HG03558 (cell line): ENCODE measurements around the gene PPP2R3B.
"Not testable (repeated sequence)": the region's sequence is repeated elsewhere in the genome, so short reads cannot be mapped to it uniquely, and the experiment has no call there.

Experiments used
- ATAC-seq: cut with Tn5 transposase; IDR thresholded peaks from one replicate; pipeline ENCODE4 v1.9.1; 2021; ENCODE audit warnings: moderate number of reproducible peaks; ENCODE audit not compliant: unreplicated experiment; ENCODE audit errors: extremely low read depth

The PPP2R3B gene

DNA sequence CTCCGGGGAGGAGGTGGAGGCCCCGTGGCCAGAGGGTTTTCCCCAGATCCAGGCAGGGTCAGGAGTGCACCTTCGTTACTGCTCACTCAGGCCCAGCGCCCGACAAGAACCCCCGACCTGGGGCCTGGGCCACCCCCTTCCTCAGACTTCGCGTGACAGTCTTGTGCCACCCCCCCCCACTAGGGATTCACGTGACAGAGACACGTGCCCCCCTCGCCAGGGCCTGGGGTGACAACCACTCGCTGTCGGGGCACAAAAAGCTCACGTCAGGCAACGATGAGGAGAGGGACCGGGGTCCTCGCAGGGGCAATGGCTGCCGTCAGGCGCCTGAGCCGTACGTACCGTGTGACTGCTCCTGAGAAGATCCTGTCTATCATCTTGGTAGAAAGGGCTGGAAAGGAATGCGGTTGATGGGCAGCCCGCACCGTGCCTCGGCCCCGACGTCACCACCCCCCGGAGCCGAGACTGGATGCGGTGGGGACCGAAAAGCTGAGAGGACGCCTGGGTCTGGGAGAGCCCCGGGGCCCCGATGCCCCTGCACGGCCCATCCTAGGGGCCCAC lies 45.1 kb downstream of the PPP2R3B start:
- no peak for ATAC-seq

DNA sequence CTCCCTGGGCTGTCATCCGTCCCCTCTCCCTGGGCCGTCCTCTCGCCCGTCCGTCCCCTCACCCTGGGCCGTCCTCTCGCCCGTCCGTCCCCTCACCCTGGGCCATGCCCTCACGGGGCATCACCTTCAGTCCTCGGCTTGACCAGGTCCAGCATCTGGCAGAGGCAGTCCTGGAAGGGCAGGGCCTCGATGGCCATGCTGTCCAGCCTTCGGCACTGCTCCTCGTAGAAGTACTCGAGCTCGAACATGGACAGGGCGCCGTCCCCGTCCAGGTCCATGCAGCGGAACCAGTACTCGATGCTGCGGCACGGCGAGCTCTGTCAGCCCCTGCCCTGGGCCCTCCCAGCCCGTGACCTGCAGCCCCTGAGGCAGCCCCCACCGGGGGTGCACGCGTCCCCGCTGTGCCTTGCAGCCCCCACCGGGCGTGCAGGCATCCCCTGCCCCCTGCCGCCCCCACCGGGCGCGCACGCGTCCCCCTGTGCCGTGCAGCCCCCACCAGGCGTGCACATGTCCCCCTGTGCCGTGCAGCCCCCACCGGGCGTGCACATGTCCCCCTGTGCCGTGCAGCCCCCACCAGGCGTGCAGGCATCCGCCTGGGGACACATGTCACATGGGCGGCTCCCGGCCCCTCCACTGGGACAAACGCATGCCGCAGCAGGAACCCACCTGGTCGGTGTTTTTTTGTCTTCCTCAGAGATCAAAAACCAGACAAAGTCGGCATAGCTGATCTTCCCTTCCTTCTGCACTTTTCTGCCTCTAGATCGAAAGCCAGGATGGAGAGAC lies 45.9 kb downstream of the PPP2R3B start:
- no peak for ATAC-seq

GRCh38 chrX:340121-340520 lies 46.6 kb downstream of the PPP2R3B start:
- no peak for ATAC-seq

GRCh38 chrX:338836-339400 lies 47.8 kb downstream of the PPP2R3B start:
- no peak for ATAC-seq

- no peak for ATAC-seq
Measured at GRCh38 chrX:338281-338835, 48.3 kb downstream of the PPP2R3B start.

GRCh38 chrX:337331-337831 lies 49.3 kb downstream of the PPP2R3B start:
- no peak for ATAC-seq

- ATAC-seq, result no peak
Measured at GRCh38 chrX:336227-336626, 50.5 kb downstream of the PPP2R3B start.

DNA sequence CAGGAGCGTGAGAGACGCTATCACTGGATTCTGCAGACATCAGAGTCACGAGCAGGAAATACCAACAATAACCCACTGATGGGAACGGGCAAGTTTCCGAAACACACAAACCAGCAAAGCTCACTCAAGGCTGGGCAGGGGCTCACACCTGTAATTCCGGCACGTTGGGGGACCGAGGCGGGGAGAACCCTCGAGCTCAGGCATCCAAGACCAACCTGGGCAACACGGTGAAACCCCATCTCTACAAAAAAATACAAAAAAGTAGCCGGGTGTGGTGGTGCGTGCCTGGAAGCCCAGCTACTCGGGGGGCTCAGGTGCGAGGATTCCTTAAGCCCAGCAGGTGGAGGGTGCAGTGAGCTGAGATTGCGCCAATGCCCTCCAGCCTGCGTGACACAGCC lies 51.0 kb downstream of the PPP2R3B start:
- no peak for ATAC-seq

- ATAC-seq, result no peak
Measured at GRCh38 chrX:334971-335757, 51.5 kb downstream of the PPP2R3B start.

- ATAC-seq, result no peak
Measured at GRCh38 chrX:334331-334891, 52.3 kb downstream of the PPP2R3B start.

GRCh38 chrX:333611-334311 lies 52.9 kb downstream of the PPP2R3B start:
- ATAC-seq, result no peak

DNA sequence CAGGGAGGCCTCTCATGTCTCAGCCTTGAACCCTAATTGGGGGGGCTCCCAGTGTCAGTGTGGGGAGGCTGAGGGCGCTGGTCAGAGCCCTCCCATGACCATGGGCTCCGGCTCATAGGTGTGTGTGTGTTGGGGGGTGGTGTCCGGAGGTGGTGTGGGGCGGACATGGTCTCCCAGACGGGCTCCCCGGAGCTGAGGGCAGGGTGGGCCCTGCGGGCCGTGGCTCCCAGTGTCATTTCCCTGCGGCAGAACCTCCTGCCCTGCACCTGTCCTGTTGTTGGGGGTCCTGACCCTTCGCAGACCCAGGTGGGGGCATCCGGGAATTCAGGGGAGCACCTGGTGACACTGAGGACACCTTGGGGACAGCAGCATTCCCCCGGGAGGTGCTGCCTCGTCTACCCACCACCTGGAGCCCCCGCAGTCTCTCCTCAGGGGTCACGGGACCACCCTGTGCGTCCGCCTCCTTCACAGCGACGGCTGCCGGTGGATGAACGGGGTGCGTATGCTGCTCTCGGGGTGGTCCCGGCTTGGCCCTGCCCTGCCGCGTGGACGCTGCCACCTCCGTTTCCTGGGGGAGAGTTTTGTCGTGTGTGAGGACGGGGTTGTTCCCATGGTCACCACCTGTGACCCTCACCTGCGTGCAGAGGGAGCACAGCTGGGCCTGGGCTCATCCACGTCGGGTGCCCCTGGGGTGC lies 53.6 kb downstream of the PPP2R3B start:
- no peak for ATAC-seq

DNA sequence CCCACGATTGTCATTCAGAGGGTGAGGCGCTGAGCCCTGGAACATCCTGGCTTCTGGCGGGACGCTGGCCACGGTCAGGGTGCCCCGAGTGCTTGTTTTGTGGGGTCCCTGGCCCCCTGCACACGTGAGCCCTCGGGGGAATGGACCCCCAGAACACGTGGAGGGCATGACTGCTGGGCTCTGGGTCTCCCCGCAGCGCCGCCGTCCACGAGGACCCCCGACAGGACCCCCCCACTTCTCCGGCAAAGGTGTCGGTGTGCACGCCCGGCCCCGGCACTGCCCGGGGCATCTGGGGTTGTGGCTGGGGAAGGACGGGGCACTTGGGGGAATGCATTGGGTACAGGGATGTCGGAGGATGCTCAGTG lies 54.2 kb downstream of the PPP2R3B start:
- no peak for ATAC-seq

GRCh38 chrX:331825-332495 lies 54.7 kb downstream of the PPP2R3B start:
- ATAC-seq, result no peak

DNA sequence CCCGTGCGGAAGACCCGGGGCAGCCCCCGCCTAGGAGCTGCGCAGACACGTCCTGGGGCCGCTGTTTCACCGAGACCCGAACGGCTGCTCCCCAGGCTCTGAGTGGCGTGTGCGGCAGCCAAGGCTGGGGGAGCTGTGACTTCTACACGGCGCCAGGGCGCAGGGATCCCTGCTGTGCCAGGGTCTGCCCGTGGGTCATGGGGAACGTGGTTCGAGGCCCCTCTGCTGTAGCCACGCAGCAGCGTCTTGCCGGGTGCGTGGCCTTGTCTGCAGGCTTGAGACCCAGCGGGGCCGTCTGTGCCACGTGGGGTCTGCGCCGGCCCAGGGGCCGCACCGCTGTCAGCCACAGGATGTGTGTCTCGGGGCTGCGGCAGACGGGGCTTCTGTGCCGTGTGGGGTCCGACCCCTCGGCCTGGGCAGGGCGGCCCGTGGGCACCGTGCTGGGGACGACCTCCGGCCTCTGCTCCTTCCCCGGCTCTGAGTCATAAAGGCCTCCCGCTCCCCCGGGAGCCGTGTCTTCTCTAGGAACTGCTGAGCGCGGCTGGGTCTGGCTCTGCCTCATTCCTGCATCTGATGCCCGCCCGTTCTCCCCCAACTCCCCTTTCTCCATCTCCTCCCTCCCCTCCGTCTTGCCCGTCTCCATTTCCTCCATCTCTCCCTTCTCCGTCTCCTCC lies 55.4 kb downstream of the PPP2R3B start:
- ATAC-seq, result no peak

DNA sequence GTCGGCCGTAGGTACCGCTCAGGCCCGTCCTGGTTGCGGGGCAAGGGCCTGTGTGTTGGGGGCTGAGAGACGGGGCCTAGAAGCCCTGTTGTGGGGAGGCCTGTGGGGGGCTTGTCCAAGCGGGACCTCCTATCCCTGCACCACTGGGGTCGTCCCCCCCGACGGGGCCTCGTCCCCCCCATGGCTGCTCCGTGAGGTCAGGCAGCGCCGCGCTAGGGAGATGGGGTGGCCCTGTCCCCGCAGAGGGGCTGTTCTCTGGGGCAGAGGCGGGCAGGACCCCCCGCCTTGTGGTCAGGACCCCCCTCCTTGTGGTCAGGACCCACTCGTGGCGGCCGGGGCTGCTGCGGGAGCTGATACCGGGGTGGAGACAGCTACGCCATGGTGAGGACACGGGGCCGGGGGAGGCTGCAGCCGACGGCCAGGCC lies 56.0 kb downstream of the PPP2R3B start:
- no peak for ATAC-seq

DNA sequence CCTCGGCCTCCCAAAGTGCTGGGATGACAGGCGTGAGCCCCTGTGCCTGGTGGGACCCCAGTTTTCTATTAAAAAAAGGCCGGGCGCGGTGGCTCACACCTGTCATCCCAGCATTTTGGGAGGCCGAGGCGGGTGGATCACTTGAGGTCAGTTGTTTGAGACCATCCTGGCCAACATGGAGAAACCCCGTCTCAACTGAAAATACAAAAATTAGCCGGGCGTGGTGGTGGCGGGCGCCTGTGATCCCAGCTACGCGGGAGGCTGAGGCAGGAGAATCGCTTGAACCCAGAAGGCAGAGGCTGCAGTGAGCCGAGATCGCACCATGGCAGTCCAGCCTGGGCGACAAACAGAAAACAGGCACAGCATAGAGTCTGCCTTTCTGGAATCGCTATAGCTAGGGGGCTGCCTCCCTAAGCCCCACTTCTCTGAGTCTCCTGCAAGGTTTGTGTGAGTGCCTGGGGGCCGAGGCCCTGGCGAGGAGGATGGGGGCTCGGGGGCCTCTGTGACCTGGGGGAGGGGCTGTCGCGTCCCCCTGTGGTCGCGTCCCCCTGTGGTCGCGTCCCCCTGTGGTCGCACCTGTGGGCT lies 56.5 kb downstream of the PPP2R3B start:
- not testable (repeated sequence) for ATAC-seq
